Measurements from ENCODE around the gene SSH2.

SSH2 gene

GRCh38 chr17:29844339-29845048 is 85.5 kb downstream of the SSH2 start:
- Histone ChIP-seq H3K4me1 (ENCODE audit: low read depth, poor library complexity, severe bottlenecking) (no peaks in the 10 kb centered on the region), H2AFZ (ENCODE audit: low read depth) (no peak overlapping the region), H3K27me3 (ENCODE audit: insufficient read depth, low read depth) (no peaks in the 10 kb centered on the region), H3K9ac (no peak overlapping the region), H3K36me3 (ENCODE audit: insufficient read depth) (no peaks in the 10 kb centered on the region), H3K79me2 (ENCODE audit: insufficient read depth, low read depth) (no peaks in the 10 kb centered on the region), H3K4me2 (no peak overlapping the region), H3K4me3 (IDR thresholded peaks at IDR 0.05; ENCODE audit: insufficient read depth, low read depth, low read length) (no peak overlapping the region), H4K20me1 (ENCODE audit: insufficient read depth) (no peaks in the 10 kb centered on the region), H3K27ac (no peak overlapping the region)
- TF ChIP-seq CTCF (conservative IDR thresholded peaks at IDR 0.05; ENCODE audit: low read depth, low read length) = no peak

- H3K27ac ChIP-seq = no peak overlapping the region
- no peaks in the 10 kb centered on the region for H3K4me1 ChIP-seq (ENCODE audit: low read depth, poor library complexity, severe bottlenecking)
- no peak overlapping the region for H3K9ac ChIP-seq
- H3K4me2 ChIP-seq = no peak overlapping the region
- no peaks in the 10 kb centered on the region for H4K20me1 ChIP-seq (ENCODE audit: insufficient read depth)
- no peaks in the 10 kb centered on the region for H3K79me2 ChIP-seq (ENCODE audit: insufficient read depth, low read depth)
- H2AFZ ChIP-seq (ENCODE audit: low read depth) = no peak overlapping the region
- no peak overlapping the region for H3K4me3 ChIP-seq (IDR thresholded peaks at IDR 0.05; ENCODE audit: insufficient read depth, low read depth, low read length)
- H3K27me3 ChIP-seq (ENCODE audit: insufficient read depth, low read depth) = no peaks in the 10 kb centered on the region
- no peaks in the 10 kb centered on the region for H3K36me3 ChIP-seq (ENCODE audit: insufficient read depth)
- TF ChIP-seq CTCF (conservative IDR thresholded peaks at IDR 0.05; ENCODE audit: low read depth, low read length) = no peak
These were observed 89.1 kb downstream of the SSH2 start for GRCh38 chr17:29840884-29841283.

- H3K27ac ChIP-seq = no peak overlapping the region
- no peak overlapping the region for H3K4me3 ChIP-seq (IDR thresholded peaks at IDR 0.05; ENCODE audit: insufficient read depth, low read depth, low read length)
- H3K4me1 ChIP-seq (ENCODE audit: low read depth, poor library complexity, severe bottlenecking) = no peaks in the 10 kb centered on the region
- no peaks in the 10 kb centered on the region for H3K36me3 ChIP-seq (ENCODE audit: insufficient read depth)
- H4K20me1 ChIP-seq (ENCODE audit: insufficient read depth) = no peaks in the 10 kb centered on the region
- no peak overlapping the region for H3K9ac ChIP-seq
- no peaks in the 10 kb centered on the region for H3K79me2 ChIP-seq (ENCODE audit: insufficient read depth, low read depth)
- no peaks in the 10 kb centered on the region for H3K27me3 ChIP-seq (ENCODE audit: insufficient read depth, low read depth)
- H3K4me2 ChIP-seq = no peak overlapping the region
- no peak overlapping the region for H2AFZ ChIP-seq (ENCODE audit: low read depth)
- no peak for TF ChIP-seq CTCF (conservative IDR thresholded peaks at IDR 0.05; ENCODE audit: low read depth, low read length)
These were observed 90.4 kb downstream of the SSH2 start for GRCh38 chr17:29839656-29840055.

GRCh38 chr17:29838961-29839360 is 91.1 kb downstream of the SSH2 start:
- Histone ChIP-seq H3K4me3 (IDR thresholded peaks at IDR 0.05; ENCODE audit: insufficient read depth, low read depth, low read length) (no peak overlapping the region), H3K27ac (no peak overlapping the region), H2AFZ (ENCODE audit: low read depth) (no peak overlapping the region), H3K79me2 (ENCODE audit: insufficient read depth, low read depth) (no peaks in the 10 kb centered on the region), H4K20me1 (ENCODE audit: insufficient read depth) (no peaks in the 10 kb centered on the region), H3K4me1 (ENCODE audit: low read depth, poor library complexity, severe bottlenecking) (no peaks in the 10 kb centered on the region), H3K9ac (no peak overlapping the region), H3K27me3 (ENCODE audit: insufficient read depth, low read depth) (no peaks in the 10 kb centered on the region), H3K36me3 (ENCODE audit: insufficient read depth) (no peaks in the 10 kb centered on the region), H3K4me2 (no peak overlapping the region)
- no peak for TF ChIP-seq CTCF (conservative IDR thresholded peaks at IDR 0.05; ENCODE audit: low read depth, low read length)

All from KMS-11 (cell line).